Measurements from ENCODE around the gene RMI2. TPM values are rescaled to one million over a fixed set of nuclear protein-coding genes. Genes with fewer than 3 reads are reported as not detected.

RMI2 gene
- total RNA-seq, 1 donor from 2014 or later, result 41.9 TPM

- H3K9me3 Mint-ChIP-seq, result no peaks in the 10 kb centered on the region
- H3K4me3 Mint-ChIP-seq, result no peak overlapping the region
- no peak overlapping the region for H3K27ac Mint-ChIP-seq (ENCODE audit: unreplicated experiment)
- DNase-seq (ENCODE audit: low read depth, low spot score), result no peak
- peaks cover 12% of the 10 kb centered on the region for H3K27me3 Mint-ChIP-seq (ENCODE audit: low read depth)
- no peaks in the 10 kb centered on the region for H3K36me3 Mint-ChIP-seq (ENCODE audit: low read depth)
- no peak for TF ChIP-seq CTCF (conservative IDR thresholded peaks at IDR 0.05)
- peaks cover 28% of the 10 kb centered on the region for H3K4me1 Mint-ChIP-seq
Measured at GRCh38 chr16:11312718-11313492, 32.4 kb upstream of the RMI2 start.

DNA sequence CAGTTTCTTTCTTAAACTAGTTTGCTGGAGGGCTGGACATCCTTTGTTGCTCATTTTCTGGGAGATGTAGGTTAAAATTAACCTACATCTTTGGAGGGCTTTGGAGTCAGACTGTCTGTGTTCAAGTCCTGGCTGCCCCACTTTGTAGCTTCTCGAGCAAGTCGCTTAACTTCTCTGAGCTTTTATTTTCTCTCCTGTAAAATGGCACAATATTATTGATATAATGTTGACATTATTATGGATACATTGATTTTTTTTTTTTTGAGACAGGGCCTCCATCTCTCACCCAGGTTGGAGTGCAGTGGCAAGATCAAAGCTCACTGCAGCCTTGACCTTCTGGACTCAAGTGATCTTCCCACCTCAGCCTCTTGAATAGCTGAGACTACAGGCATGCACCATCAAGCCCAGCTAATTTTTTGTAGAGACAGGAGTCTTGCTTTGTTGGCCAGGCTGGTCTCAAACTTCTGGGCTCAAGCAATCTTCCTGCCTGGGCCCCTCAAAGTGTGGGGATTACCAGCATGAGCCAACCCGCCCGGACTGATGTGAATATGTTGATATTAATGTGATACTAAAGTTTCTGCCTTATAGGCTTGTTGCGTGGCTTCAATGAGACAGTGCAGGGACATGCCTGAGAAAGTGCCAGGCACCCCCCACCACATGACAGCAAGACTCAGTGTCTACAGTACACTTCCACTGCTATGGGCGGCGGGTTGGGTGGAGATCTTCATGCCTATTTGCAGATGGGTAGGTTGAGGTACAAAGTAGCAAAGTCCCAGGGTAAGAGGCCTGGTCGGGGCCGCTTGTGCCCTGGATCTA lies 31.6 kb upstream of the RMI2 start:
- no peak for TF ChIP-seq CTCF (conservative IDR thresholded peaks at IDR 0.05)
- Mint-ChIP-seq H3K27me3 (ENCODE audit: low read depth) (peaks cover 12% of the 10 kb centered on the region), H3K4me3 (no peak overlapping the region), H3K9me3 (no peaks in the 10 kb centered on the region), H3K36me3 (ENCODE audit: low read depth) (no peaks in the 10 kb centered on the region), H3K4me1 (peaks cover 28% of the 10 kb centered on the region), H3K27ac (ENCODE audit: unreplicated experiment) (no peak overlapping the region)
- no peak for DNase-seq (ENCODE audit: low read depth, low spot score)

GRCh38 chr16:11314309-11314894 lies 30.9 kb upstream of the RMI2 start:
- Mint-ChIP-seq H3K9me3 (no peaks in the 10 kb centered on the region), H3K27me3 (ENCODE audit: low read depth) (peaks cover 12% of the 10 kb centered on the region), H3K27ac (ENCODE audit: unreplicated experiment) (no peak overlapping the region), H3K36me3 (ENCODE audit: low read depth) (no peaks in the 10 kb centered on the region), H3K4me3 (no peak overlapping the region), H3K4me1 (peaks cover 28% of the 10 kb centered on the region)
- DNase-seq (ENCODE audit: low read depth, low spot score), result no peak
- no peak for TF ChIP-seq CTCF (conservative IDR thresholded peaks at IDR 0.05)

DNA sequence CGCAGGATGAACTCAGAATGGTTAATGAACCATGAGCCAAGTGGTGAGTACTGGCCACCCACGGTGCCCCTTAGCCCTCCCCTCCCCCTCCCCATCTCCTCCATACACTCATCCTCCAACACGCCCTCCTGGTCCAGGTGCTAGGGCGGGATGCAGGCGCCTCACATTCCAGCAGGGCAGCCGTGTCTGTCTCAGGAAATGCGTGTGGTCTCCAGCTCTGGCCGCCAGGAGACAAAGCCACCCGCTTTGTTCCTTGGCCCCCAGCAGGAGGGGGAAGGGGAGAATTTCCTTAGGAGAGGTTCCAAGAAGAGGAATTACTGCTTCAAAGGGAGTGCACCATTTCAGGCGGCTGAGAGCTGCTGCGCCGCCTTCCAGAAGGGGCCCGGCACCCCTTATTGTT lies 29.7 kb upstream of the RMI2 start:
- Mint-ChIP-seq H3K27me3 (ENCODE audit: low read depth) (peaks cover 12% of the 10 kb centered on the region), H3K4me1 (peaks cover 23% of the 10 kb centered on the region), H3K36me3 (ENCODE audit: low read depth) (no peaks in the 10 kb centered on the region), H3K9me3 (no peaks in the 10 kb centered on the region), H3K27ac (ENCODE audit: unreplicated experiment) (no peak overlapping the region), H3K4me3 (no peak overlapping the region)
- peak; percentile 48 for TF ChIP-seq CTCF (conservative IDR thresholded peaks at IDR 0.05)
- DNase-seq (ENCODE audit: low read depth, low spot score), result peak; percentile 14

DNA sequence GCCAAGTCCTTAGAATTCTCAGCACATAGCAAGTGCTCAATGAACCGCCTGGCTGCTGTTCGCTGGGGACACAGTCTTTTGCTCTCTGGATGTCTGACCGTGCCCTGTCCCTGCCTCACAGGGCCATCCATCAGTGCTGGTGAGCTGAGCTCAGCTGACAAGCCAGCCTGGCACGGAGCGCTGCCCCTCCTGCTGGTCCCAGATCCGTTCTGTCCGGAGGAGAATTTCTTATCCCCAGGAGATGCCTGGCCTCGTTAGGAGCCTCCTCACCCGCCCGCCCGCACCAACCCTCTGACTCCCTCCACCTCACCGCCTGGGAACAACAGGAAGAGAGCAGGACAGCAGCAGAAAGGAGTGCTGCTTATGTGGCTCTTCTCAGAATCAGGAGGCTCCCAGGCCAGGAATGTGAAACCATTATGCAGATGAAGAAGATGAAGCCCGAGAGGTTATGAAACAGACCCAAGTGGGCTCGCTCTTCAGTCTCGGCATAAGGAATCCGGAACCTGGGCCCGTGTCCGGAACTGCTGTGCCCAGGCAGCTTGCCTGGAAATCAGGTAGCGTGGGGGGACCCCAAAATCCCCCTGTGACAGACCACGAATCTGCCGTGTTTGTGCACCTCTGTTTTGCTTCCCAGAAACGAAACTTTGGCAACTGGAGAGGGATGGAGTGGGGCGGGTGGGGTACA lies 28.8 kb upstream of the RMI2 start:
- no peak for TF ChIP-seq CTCF (conservative IDR thresholded peaks at IDR 0.05)
- Mint-ChIP-seq H3K36me3 (ENCODE audit: low read depth) (no peaks in the 10 kb centered on the region), H3K4me3 (peak overlapping the region; percentile 5), H3K27me3 (ENCODE audit: low read depth) (peaks cover 12% of the 10 kb centered on the region), H3K27ac (ENCODE audit: unreplicated experiment) (peak overlapping the region; percentile 35), H3K9me3 (no peaks in the 10 kb centered on the region), H3K4me1 (peaks cover 23% of the 10 kb centered on the region)
- no peak for DNase-seq (ENCODE audit: low read depth, low spot score)
